HEK293 (cell line): ENCODE measurements around the gene SLAMF6.

Experiments
- CTCF ChIA-PET: fragments of 350-600 bp; formaldehyde crosslinking; extraction: SDS; loops from one replicate; lab custom pipeline; 2021; ENCODE audit warnings: antibody characterized with exemption; lab: Yijun Ruan, JAX
- POLR2A ChIA-PET: fragments of 300-600 bp; formaldehyde crosslinking; extraction: SDS; loops from one replicate; lab custom pipeline; 2020; ENCODE audit warnings: antibody characterized with exemption, inconsistent platforms; lab: Yijun Ruan, JAX
- H3K27ac ChIP-seq: fragments of 200-500 bp; sonication (Bioruptor generic); 2 replicates; pipeline ENCODE4 v1.5.1; 2014; ENCODE audit warnings: low read depth, low read length, control low read depth, inconsistent platforms; ENCODE audit errors: extremely low read depth
- H3K36me3 ChIP-seq, 2 experiments: fragments of 200-500 bp in 1 of 2; sonication (Bioruptor generic) in 1 of 2; 1 replicate in 1 of 2; 2 replicates in 1 of 2; pipeline ENCODE4 v1.5.1; 2014 to 2017; ENCODE audit warnings: inconsistent platforms in 2 of 2, low read length in 2 of 2; ENCODE audit not compliant: control insufficient read depth in 2 of 2, insufficient read depth in 1 of 2
- H3K4me1 ChIP-seq: fragments of 200-500 bp; sonication (Bioruptor generic); 2 replicates; pipeline ENCODE4 v1.5.1; 2014; ENCODE audit warnings: mild to moderate bottlenecking, low read length, inconsistent platforms; ENCODE audit not compliant: control insufficient read depth, insufficient read depth
- H3K4me3 ChIP-seq: 2 replicates; pipeline ENCODE4 v1.5.1; 2011; ENCODE audit warnings: low read depth, mild to moderate bottlenecking, control low read depth, low read length, moderate library complexity
- H3K9me3 ChIP-seq: fragments of 200-500 bp; sonication (Bioruptor generic); 2 replicates; pipeline ENCODE4 v1.5.1; 2014; ENCODE audit warnings: low read depth, low read length, inconsistent platforms; ENCODE audit not compliant: control insufficient read depth, insufficient read depth
- ATF2 ChIP-seq: fragments of 450-650 bp; formaldehyde crosslinking; IDR thresholded peaks from 2 replicates; pipeline ENCODE4 v1.5.1; 2016; ENCODE audit warnings: missing biosample characterization, missing genetic modification characterization, low read depth
- ELK4 ChIP-seq: IDR thresholded peaks from 2 replicates; pipeline ENCODE4 v1.6.1; 2011; ENCODE audit warnings: mild to moderate bottlenecking, low read depth, low read length, borderline replicate concordance
- HOXC10 ChIP-seq: sonication (generic); formaldehyde crosslinking; IDR thresholded peaks from 2 replicates; pipeline ENCODE4 v1.8.1; 2023; ENCODE audit warnings: mild to moderate bottlenecking, missing genetic modification reagents
- KLF10 ChIP-seq: fragments of 450-650 bp; IDR thresholded peaks from 2 replicates; pipeline ENCODE4 v1.5.1; 2018; ENCODE audit warnings: missing biosample characterization, mild to moderate bottlenecking, missing genetic modification characterization
- PRDM4 ChIP-seq: fragments of 450-650 bp; formaldehyde crosslinking; IDR thresholded peaks from 2 replicates; pipeline ENCODE4 v1.5.1; 2017; ENCODE audit warnings: missing biosample characterization, missing genetic modification characterization
- SCRT2 ChIP-seq: fragments of 450-650 bp; formaldehyde crosslinking; IDR thresholded peaks from 2 replicates; pipeline ENCODE4 v1.5.1; 2016; ENCODE audit warnings: missing biosample characterization, missing genetic modification characterization
- ZBTB44 ChIP-seq: fragments of 450-650 bp; IDR thresholded peaks from 2 replicates; pipeline ENCODE4 v1.5.1; 2018; ENCODE audit warnings: missing biosample characterization, mild to moderate bottlenecking, missing genetic modification characterization
- ZNF114 ChIP-seq: fragments of 450-650 bp; formaldehyde crosslinking; IDR thresholded peaks from 2 replicates; pipeline ENCODE4 v1.5.0; 2017; ENCODE audit warnings: missing biosample characterization, missing genetic modification characterization
- ZNF132 ChIP-seq: fragments of 450-650 bp; formaldehyde crosslinking; IDR thresholded peaks from 2 replicates; pipeline ENCODE4 v1.5.1; 2017; ENCODE audit warnings: missing biosample characterization, missing genetic modification characterization, borderline replicate concordance
- ZNF140 ChIP-seq: fragments of 450-650 bp; formaldehyde crosslinking; IDR thresholded peaks from 2 replicates; pipeline ENCODE4 v1.5.1; 2016; ENCODE audit warnings: missing biosample characterization, missing genetic modification characterization
- ZNF23 ChIP-seq: fragments of 450-650 bp; formaldehyde crosslinking; IDR thresholded peaks from 2 replicates; pipeline ENCODE4 v1.5.1; 2016; ENCODE audit warnings: missing biosample characterization, missing genetic modification characterization, borderline replicate concordance
- ZNF350 ChIP-seq: fragments of 450-650 bp; formaldehyde crosslinking; IDR thresholded peaks from 2 replicates; pipeline ENCODE4 v1.5.0; 2017; ENCODE audit warnings: missing biosample characterization, mild to moderate bottlenecking, missing genetic modification characterization
- ZNF777 ChIP-seq: fragments of 450-650 bp; formaldehyde crosslinking; IDR thresholded peaks from 2 replicates; pipeline ENCODE4 v1.5.1; 2017; ENCODE audit warnings: missing biosample characterization, missing genetic modification characterization, borderline replicate concordance
- ZNF837 ChIP-seq: fragments of 450-650 bp; formaldehyde crosslinking; IDR thresholded peaks from 2 replicates; pipeline ENCODE4 v1.5.1; 2016; ENCODE audit warnings: missing biosample characterization, missing genetic modification characterization
- ZSCAN23 ChIP-seq: fragments of 450-650 bp; formaldehyde crosslinking; IDR thresholded peaks from 2 replicates; pipeline ENCODE4 v1.5.1; 2016; ENCODE audit warnings: missing biosample characterization, missing genetic modification characterization
- ZSCAN5A ChIP-seq: fragments of 450-650 bp; formaldehyde crosslinking; IDR thresholded peaks from 2 replicates; pipeline ENCODE4 v1.5.1; 2016; ENCODE audit warnings: missing biosample characterization, missing genetic modification characterization

Gene SLAMF6

GRCh38 chr1:160504651-160505050 is 18.4 kb downstream of the SLAMF6 start:
- Histone ChIP-seq H3K36me3 (no peaks in the 10 kb centered on the region), H3K4me3 (no peak overlapping the region), H3K4me1 (no peaks in the 10 kb centered on the region), H3K27ac (no peak overlapping the region), H3K9me3 (no peaks in the 10 kb centered on the region)
- no peak for TF ChIP-seq ZNF23
- no peak for TF ChIP-seq ZSCAN5A (tag by site-specific recombination)
- TF ChIP-seq ZNF350 = no peak
- TF ChIP-seq ZNF114 (tag by site-specific recombination) = no peak
- no peak for TF ChIP-seq ELK4
- TF ChIP-seq ZSCAN23 (tag by site-specific recombination) = no peak
- TF ChIP-seq ZNF777 (tag by site-specific recombination) = no peak
- no peak for TF ChIP-seq PRDM4 (tag by site-specific recombination)
- no peak for TF ChIP-seq ZNF132 (tag by site-specific recombination)
- no peak for TF ChIP-seq ZNF140 (tag by site-specific recombination)
- no peak for TF ChIP-seq ATF2 (tag by site-specific recombination)
- CTCF ChIA-PET = interaction anchor here (0.6 kb wide), 1 partner anchor 53 kb away, joined by 3 read pairs; no protein-coding TSS in a partner anchor
- POLR2A ChIA-PET = no interaction called here

- POLR2A ChIA-PET = no interaction called here
- CTCF ChIA-PET = interaction anchor here (0.6 kb wide), 1 partner anchor 99 kb away, joined by 3 read pairs; no protein-coding TSS in a partner anchor
- Histone ChIP-seq H3K27ac (no peak overlapping the region), H3K4me3 (no peak overlapping the region), H3K9me3 (no peaks in the 10 kb centered on the region), H3K4me1 (no peaks in the 10 kb centered on the region), H3K36me3 (no peaks in the 10 kb centered on the region)
- TF ChIP-seq HOXC10 (CRISPR knock-in tag) (no peak), KLF10 (tag by site-specific recombination) (no peak), SCRT2 (tag by site-specific recombination) (no peak), ZBTB44 (no peak), ZNF837 (tag by site-specific recombination) (no peak)
Observed at GRCh38 chr1:160503087-160503486, 20.0 kb downstream of the SLAMF6 start.
